ENCODE results near the gene TOE1. TPM values are rescaled to one million over a fixed set of nuclear protein-coding genes. Genes with fewer than 3 reads are reported as not detected.

TOE1 gene
- total RNA-seq, 1 experiment from 2014 or later: 11.5 TPM

DNA sequence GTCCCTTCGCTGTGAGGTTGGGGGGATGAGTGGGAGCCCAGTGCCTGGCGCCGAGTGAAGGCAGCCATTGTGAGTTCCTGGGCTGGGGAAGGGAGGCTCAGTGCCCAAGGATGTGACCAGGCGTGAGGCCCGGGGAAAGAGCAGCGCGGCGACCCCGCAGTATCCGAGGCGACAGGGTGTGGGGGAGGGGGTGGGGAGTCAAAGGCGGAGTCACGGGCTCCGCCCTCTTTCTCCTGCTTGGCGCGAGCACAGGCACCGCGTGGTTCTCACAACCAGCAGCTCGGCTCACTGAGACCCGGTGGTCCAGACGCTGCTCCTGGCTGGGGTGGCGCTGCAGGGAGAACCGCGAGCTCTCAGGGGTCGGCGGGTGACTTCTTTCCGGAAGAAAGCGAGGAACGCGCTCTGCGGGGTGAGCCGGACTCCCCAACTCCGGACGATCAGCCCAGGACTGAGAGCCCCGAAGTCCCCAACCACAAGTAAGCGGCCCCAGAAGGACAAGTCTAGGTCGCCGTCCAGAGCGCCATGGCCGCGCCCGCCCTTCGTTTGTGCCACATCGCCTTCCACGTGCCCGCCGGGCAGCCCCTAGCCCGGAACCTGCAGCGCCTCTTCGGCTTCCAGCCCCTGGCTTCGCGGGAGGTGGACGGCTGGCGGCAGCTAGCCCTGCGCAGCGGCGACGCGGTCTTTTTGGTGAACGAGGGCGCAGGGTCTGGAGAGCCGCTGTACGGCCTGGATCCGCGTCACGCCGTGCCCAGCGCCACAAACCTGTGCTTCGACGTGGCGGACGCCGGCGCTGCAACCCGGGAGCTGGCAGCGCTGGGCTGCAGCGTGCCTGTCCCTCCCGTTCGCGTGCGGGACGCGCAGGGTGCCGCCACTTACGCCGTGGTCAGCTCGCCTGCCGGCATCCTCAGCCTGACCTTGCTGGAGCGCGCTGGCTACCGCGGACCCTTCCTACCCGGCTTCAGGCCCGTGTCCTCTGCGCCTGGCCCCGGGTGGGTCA, 13.0 kb upstream of the TOE1 start, which contains the start of gene HPDL:
TSS of gene HPDL (plus strand) at position 269 of the 997 bp plus-strand sequence. CDS start at position 523, 254 bp downstream.
- BruUV-seq (replicated peaks): no TSS peak
- ChIA-PET POLR2A (interaction anchor here (0.6 to 1.3 kb wide), 2 partner anchors 13 to 23 kb away, joined by 3 read pairs; partner anchors contain the start of genes MUTYH and TOE1), RAD21 (ENCODE audit: low non-redundant PET in 1 of 2, low total read pairs in 2 of 2, uncharacterized antibody in 2 of 2, unreplicated experiment in 2 of 2) (no interaction called here), CTCF (no interaction called here)
- H4K20me1 ChIP-seq (ENCODE audit: insufficient read depth): no peaks in the 10 kb centered on the region
- intact Hi-C loops (cut with micrococcal nuclease): no loop called here
- H3K4me2 ChIP-seq (ENCODE audit: low read length): no peak within 1 kb of the TSS
- peaks cover 0 to 7% of the 10 kb centered on the region in 2 experiments; a peak in 2 of 4 replicates for H3K4me1 ChIP-seq (ENCODE audit: control insufficient read depth in 1 of 2, insufficient read depth in 2 of 2, low read length in 2 of 2)
- H3K79me2 ChIP-seq (ENCODE audit: insufficient read depth, low read length): no peaks in the 10 kb centered on the region
- no peak within 1 kb of the TSS for H3K4me3 ChIP-seq (replicated peaks in 1 of 2; ENCODE audit: low read depth in 1 of 2, low read length in 2 of 2)
- TF ChIP-seq, protein P1, sequence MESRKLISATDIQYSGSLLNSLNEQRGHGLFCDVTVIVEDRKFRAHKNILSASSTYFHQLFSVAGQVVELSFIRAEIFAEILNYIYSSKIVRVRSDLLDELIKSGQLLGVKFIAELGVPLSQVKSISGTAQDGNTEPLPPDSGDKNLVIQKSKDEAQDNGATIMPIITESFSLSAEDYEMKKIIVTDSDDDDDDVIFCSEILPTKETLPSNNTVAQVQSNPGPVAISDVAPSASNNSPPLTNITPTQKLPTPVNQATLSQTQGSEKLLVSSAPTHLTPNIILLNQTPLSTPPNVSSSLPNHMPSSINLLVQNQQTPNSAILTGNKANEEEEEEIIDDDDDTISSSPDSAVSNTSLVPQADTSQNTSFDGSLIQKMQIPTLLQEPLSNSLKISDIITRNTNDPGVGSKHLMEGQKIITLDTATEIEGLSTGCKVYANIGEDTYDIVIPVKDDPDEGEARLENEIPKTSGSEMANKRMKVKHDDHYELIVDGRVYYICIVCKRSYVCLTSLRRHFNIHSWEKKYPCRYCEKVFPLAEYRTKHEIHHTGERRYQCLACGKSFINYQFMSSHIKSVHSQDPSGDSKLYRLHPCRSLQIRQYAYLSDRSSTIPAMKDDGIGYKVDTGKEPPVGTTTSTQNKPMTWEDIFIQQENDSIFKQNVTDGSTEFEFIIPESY (IDR thresholded peaks at IDR 0.05; ENCODE audit: extremely low read depth, insufficient replicate concordance, low read length): no peak
- H3K9me2 ChIP-seq (ENCODE audit: insufficient read depth): no peaks in the 10 kb centered on the region
- no peak within 1 kb of the TSS for H3K9ac ChIP-seq (ENCODE audit: low read length)
- ATAC-seq (0 out of 2 replicates have a peak, but pooled peaks have one; percentile 18), DNase-seq (ENCODE audit: low read depth, low spot score) (no peak)
- H3K27ac ChIP-seq (ENCODE audit: low read depth, low read length): no peak within 1 kb of the TSS
- no peak within 1 kb of the TSS for H2AFZ ChIP-seq (ENCODE audit: low read depth, low read length, poor library complexity, severe bottlenecking)
- peaks cover 0 to 5% of the 10 kb centered on the region in 2 experiments; a peak in 1 of 4 replicates for H3K36me3 ChIP-seq (ENCODE audit: control insufficient read depth in 1 of 2, insufficient read depth in 2 of 2, low read length in 2 of 2)
- H3K27me3 ChIP-seq (ENCODE audit: insufficient read depth, low read length): no peaks in the 10 kb centered on the region
- no peaks in the 10 kb centered on the region for H3K9me3 ChIP-seq (ENCODE audit: control insufficient read depth in 1 of 2, insufficient read depth in 1 of 2, low read depth in 1 of 2, low read length in 2 of 2)

Measured in HCT116 (cell line).